ENCODE data around the gene GNA12.

The GNA12 gene

GRCh38 chr7:2802101-2802500 lies 42.0 kb downstream of the GNA12 start:
- no peak for DNase-seq

GRCh38 chr7:2800931-2801688 lies 43.0 kb downstream of the GNA12 start:
- no peak for DNase-seq

DNA sequence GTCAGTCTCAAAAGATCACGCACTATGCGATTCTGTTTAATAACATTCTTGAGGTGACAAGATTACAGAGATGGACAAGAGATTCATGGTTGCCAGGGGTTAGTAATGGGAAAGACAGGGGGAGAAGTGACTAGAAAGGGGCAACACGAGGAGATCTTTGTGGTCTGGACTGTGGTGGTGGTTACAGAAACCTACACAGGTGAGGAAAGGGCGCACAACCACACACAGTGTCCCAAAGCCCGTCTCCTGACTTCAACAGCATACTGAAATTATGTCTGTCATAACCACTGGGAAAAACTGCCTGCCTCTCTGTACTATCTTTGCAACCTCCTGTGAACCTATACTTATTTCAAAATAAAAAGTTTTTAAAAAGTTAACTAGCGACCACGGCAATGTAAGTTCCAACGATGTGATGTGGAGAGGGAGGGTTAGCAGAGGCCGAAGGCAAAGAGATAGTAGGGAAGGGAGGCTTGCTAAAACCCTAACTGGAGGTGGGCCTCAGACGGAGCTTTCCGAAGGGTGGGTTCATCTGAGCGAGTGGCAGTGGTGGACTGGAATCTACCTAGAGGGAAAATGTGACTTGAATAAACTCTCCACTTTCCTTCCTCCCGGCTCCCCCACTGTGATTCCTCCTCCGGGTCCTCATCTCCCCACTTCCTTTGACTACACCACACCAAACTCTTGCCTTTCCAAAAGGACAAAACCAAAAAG lies 43.7 kb downstream of the GNA12 start:
- no peak for DNase-seq

GRCh38 chr7:2799253-2799652 lies 44.9 kb downstream of the GNA12 start:
- DNase-seq: no peak

- DNase-seq: no peak
Observed at GRCh38 chr7:2798669-2799068, 45.4 kb downstream of the GNA12 start.

GRCh38 chr7:2796358-2797352 lies 47.5 kb downstream of the GNA12 start:
- DNase-seq: no peak

DNA sequence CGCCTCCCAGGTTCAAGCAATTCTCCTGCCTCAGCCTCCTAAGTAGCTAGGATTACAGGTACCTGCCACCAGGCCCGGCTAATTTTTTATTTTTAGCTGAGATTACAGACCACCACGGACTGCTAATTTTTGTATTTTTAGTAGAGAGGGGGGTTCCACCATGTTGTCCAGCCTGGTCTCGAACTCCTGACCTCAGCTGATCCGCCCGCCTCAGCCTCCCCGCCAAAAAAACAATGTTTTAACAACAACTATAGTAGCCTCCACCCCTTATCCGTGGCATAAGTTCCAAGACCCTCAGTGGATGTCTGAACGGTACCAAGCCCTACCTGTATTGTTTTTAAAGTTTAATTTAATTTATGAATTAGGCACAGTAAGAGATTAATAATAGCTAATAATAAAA lies 48.2 kb downstream of the GNA12 start:
- no peak for DNase-seq

- DNase-seq: no peak
Observed at GRCh38 chr7:2794836-2795636, 49.1 kb downstream of the GNA12 start.

DNA sequence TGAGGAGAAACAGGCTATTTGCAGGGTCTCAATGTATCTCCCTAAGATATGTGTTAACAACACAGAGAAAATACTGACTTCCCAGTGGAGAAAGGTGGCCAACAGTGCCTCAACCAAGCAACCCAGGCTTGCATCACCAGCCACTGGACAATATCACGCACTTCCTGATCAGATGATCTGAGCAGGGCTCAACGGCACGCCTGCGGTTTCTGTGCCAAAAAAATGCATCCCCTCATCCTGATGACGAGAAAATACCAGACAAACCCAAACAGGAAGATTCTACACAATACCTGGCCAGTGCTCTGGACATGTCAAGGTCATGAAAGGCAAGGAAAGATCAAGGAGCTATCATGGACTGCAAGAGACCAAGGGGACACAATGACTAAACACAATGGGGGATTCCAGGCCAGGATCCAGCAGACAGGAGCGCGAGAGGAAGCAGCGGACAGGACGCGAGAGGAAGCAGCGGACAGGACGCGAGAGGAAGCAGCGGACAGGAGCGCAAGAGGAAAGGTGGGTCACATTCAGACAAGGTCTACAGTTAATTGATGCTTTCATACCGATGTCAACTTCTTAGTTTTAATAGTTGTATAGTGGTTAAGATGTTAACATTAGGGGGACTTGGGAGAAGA lies 51.1 kb downstream of the GNA12 start:
- no peak for DNase-seq

GRCh38 chr7:2792235-2792634 lies 51.9 kb downstream of the GNA12 start:
- no peak for DNase-seq

- no peak for DNase-seq
Observed at GRCh38 chr7:2791390-2791789, 52.7 kb downstream of the GNA12 start.

GRCh38 chr7:2787251-2787951 lies 56.7 kb downstream of the GNA12 start:
- DNase-seq: no peak

DNA sequence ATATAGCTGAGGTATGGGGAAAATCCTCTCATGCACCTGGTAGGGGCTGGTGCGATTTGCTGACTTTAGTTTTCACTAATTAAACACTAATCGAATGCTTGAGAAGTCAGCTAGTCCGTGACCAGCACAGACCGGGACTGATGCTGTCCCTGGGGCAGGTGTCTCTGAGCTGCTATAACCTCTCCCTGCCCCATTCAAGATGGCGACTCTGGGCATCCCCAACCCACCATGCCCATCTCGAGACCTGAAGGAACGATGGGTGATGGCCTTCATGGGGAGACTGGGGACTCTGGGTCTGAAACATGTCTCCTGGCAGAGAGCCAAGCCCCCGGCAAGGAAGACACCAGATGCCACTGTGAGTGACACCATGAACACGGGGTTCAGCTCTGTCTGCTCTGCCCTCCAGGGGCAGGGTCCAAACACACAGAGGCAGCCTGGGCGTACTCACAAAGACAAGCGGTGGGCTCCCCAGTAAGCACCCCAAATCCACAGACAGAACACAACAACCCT lies 57.4 kb downstream of the GNA12 start:
- no peak for DNase-seq

GRCh38 chr7:2785071-2785500 lies 59.0 kb downstream of the GNA12 start:
- no peak for DNase-seq

GRCh38 chr7:2782565-2782964 lies 61.5 kb downstream of the GNA12 start:
- DNase-seq: no peak

DNA sequence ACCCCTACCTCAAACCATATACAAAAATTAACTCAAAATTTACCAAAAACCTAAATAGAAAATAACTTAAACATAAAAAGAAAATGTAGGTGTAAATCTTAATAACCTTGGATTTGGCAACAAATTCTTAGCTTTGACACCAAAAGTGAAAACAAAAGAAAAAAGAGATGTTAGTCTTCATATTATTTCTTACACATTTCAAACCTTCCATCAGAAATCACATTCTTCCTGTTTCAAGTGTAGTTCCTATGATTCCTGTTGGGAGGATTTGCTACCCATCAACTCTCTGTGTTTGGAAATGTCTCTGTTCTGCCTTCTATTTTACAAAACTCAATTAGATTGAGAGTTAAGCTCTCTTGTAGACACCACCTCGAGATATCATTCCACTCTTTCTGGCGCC lies 62.0 kb downstream of the GNA12 start:
- no peak for DNase-seq

- no peak for DNase-seq
Observed at GRCh38 chr7:2781636-2782035, 62.5 kb downstream of the GNA12 start.

DNA sequence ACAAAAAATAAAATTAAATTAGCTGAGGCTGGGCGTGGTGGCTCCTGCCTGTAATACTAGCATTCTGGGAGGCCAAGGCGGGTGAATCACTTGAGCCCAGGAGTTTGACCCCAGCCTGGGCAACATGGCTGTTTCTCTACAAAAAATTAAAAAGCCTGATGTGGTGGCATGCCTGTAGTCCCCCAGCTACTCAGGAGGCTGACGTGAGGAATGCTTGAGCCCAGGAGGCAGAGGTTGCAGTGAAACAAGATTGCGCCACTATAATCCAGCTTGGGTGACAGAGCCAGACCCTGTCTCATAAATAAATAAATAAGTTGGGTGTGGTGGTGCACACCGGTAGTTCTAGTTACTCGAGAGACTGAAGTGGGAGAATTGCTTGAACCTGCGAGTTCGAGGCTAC lies 65.1 kb downstream of the GNA12 start:
- DNase-seq: no peak

GRCh38 chr7:2777898-2778535 lies 66.1 kb downstream of the GNA12 start:
- no peak for DNase-seq

DNA sequence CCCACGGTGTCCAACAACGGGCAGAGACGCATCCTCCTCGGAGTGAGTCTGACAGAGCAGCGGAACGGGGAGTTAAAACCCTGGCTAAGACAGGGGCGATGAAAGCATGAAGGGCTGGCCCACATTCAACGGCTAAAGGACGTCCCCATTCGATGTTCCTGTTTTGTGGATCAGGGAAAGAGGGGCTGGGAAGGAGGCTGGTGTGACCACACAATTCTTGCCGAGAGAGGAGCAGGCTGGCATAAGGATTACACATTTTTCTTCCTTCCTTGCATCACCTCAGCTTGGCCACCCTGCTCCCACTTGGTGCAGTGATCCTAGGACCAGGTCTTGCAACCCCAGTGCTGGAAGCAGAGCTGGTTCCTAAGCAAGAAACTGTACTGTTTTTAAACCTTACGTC lies 67.7 kb downstream of the GNA12 start:
- DNase-seq: no peak

DNA sequence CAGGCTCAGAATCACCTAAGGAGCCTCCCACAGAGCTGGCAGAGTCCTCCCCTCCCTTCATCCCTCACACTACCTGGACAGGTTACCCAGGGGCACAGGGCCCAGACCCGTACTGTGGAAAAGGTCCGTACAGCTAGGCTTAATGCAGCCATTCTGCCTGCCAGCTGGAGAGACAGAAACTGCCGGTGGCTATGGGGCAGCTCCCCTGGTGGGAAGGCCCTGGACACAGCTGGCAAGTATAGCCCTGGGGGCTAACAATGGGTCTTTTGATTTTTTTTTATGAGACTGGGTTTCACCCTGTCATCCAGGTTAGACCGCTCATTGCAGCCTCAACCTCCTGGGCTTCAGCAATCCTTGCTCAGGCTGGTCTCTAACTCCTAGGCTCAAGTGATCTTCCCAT lies 68.3 kb downstream of the GNA12 start:
- DNase-seq: no peak
